Astrocyte of the spinal cord (primary cell): Measurements from ENCODE around the gene NAA20.

Experiments used
- DNase-seq: peaks from one replicate; pipeline ENCODE4 v3.0.0; 2011; ENCODE audit warnings: low read depth, low spot score
- H3K4me3 ChIP-seq: 2 replicates; pipeline ENCODE4 v1.5.1; 2011; ENCODE audit warnings: low read depth, mild to moderate bottlenecking, low read length, moderate library complexity
- CTCF ChIP-seq: IDR thresholded peaks from 2 replicates; pipeline ENCODE4 v1.5.1; 2012; ENCODE audit warnings: low read depth, mild to moderate bottlenecking, low read length, inconsistent platforms
- in situ Hi-C: cut with HindIII; loops from 2 replicates; pipeline ENCODE4 v1.10.0; 2017; ENCODE audit warnings: low sequenced_read_pairs

The NAA20 gene

GRCh38 chr20:20014659-20015058 lies 2.5 kb upstream of the NAA20 start:
- DNase-seq = no peak
- no peak for TF ChIP-seq CTCF
- in situ Hi-C loops = no loop called here
- H3K4me3 ChIP-seq = no peak overlapping the region

DNA sequence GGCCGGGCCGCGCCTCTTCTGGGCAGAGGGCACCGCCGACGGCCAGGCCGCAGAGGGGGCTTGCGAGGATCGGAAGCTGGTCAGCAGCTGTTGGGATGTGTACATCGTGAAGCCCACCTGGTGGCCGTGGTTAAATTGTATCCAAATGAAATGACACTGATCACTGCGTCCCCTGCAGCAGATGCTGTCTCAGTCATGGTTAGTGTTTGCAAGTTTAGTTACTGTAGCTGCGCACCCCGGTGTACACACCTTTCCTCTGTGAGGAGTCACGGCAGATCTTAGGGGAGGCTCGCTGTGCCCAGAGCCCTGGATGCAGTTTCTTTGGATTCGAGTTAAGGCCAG lies 653 bp downstream of the NAA20 start:
- no peak for DNase-seq
- peak overlapping the region; percentile 85 for H3K4me3 ChIP-seq
- in situ Hi-C loops = no loop called here
- no peak for TF ChIP-seq CTCF

- peak overlapping the region; percentile 85 for H3K4me3 ChIP-seq
- TF ChIP-seq CTCF = no peak
- in situ Hi-C loops = no loop called here
- DNase-seq = no peak
These were observed 1.2 kb downstream of the NAA20 start for GRCh38 chr20:20018366-20018765.

GRCh38 chr20:20019123-20019522 lies 2.0 kb downstream of the NAA20 start:
- H3K4me3 ChIP-seq = no peak overlapping the region
- DNase-seq = no peak
- in situ Hi-C loops = no loop called here
- no peak for TF ChIP-seq CTCF

- TF ChIP-seq CTCF = no peak
- no peak for DNase-seq
- in situ Hi-C loops = no loop called here
- H3K4me3 ChIP-seq = no peak overlapping the region
These were observed 3.7 kb downstream of the NAA20 start for GRCh38 chr20:20020908-20021307.

DNA sequence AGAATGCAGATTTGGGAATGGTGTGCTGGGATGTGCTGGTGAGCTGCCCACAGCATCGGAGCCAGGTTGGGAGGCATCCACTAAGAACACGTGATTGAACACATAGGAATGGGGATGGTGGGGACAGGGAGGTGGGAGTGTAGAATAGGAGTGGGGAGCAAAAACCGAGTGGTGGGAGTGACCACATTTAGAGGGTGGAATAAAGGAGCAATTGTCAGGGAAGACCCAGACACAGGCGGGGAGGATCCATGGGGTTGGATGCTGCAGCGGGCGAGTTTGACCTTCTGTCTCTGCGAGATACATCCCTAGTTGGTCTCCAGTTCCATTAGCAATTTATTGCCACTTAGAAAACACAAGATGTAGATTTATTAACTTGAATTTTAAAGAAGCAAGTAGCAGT lies 4.7 kb downstream of the NAA20 start:
- no peak for TF ChIP-seq CTCF
- DNase-seq = no peak
- H3K4me3 ChIP-seq = no peak overlapping the region
- in situ Hi-C loops = no loop called here

DNA sequence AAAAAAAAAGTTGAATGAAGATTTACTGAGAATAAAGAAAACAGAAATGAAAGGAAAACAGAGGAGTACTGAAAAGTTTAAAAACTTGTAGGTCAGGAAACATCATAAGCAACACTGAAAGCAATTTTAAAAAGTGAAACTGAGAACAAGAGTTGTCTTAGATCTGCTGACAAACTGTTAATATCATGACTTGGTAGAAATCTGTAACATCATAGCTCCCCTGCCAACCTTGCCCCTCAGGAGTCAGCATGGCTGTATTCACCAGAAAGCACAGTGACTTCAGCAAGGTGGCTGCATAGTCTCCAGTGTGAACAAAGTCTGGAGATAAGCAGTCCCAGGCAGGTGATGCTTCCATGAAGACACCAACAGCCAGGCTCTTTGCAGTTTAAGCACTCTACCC lies 5.3 kb downstream of the NAA20 start:
- in situ Hi-C loops = no loop called here
- DNase-seq = no peak

More for the DNA sequence above, 5.3 kb downstream of the NAA20 start:
- TF ChIP-seq CTCF = no peak
- no peak overlapping the region for H3K4me3 ChIP-seq
